K562 (cell line): ENCODE data around the gene KSR2. TPM values are rescaled to one million over a fixed set of nuclear protein-coding genes. Genes with fewer than 3 reads are reported as not detected.
A peak's percentile ranks its signal among the peaks of the same experiment; 100 is the strongest.

Source experiments
- ATAC-seq: fragments of 200-7000 bp; cut with Tn5 transposase; 3 replicates; pipeline ENCODE4 v1.9.1; 2020; ENCODE audit warnings: moderate library complexity
- BruUV-seq: library from RNA; stranded (reverse); fragments of 400-500 nt; replicated peaks from 2 replicates; lab custom pipeline; 2021; lab: Mats Ljungman, UMichigan
- CTCF ChIA-PET: fragments of 300-600 bp; formaldehyde crosslinking; extraction: SDS; loops from one replicate; lab custom pipeline; 2021; ENCODE audit warnings: low intra/inter-chr PET ratio; lab: Yijun Ruan, JAX
- POLR2A ChIA-PET: fragments of 300-600, 350-650 bp; sonication (Branson Sonifier 250); formaldehyde crosslinking; extraction: SDS; loops from one replicate; lab custom pipeline; 2021; ENCODE audit warnings: antibody characterized with exemption, inconsistent platforms; lab: Yijun Ruan, JAX
- DNase-seq, 4 experiments: peaks; one replicate each; pipeline versions ENCODE4 v3.0.0 to v3.0.0-alpha.2; 2011 to 2018; ENCODE audit warnings: low spot score in 3 of 4, mixed read lengths in 3 of 4; ENCODE audit errors: extremely low read depth in 1 of 4
- FAIRE-seq: peaks from 2 replicates; lab custom pipeline; 2011; peaks lifted over from hg19 to GRCh38; lab: Jason Lieb, UNC
- H2AFZ ChIP-seq: 2 replicates; pipeline ENCODE4 v1.6.0; 2011; ENCODE audit warnings: low read depth, low read length, control low read depth, inconsistent platforms
- H3K27ac ChIP-seq: fragments of 200-600 bp; 3 replicates; pipeline ENCODE4 v1.8.0; 2011; ENCODE audit warnings: low read depth, mild to moderate bottlenecking, control low read depth, inconsistent platforms, low read length, moderate library complexity, mixed read lengths; ENCODE audit errors: extremely low read depth
- H3K27me3 ChIP-seq, 2 experiments: fragments of 300-600 bp in 1 of 2; 2 replicates in 1 of 2; 3 replicates in 1 of 2; pipeline versions ENCODE4 v1.6.0 to v1.8.0; 2011; ENCODE audit warnings: inconsistent platforms in 2 of 2, low read length in 2 of 2, mild to moderate bottlenecking in 1 of 2, mixed read lengths in 1 of 2, moderate library complexity in 1 of 2; ENCODE audit not compliant: control insufficient read depth in 2 of 2, insufficient read depth in 2 of 2
- H3K36me3 ChIP-seq: fragments of 300-600 bp; 3 replicates; pipeline ENCODE4 v1.8.0; 2011; ENCODE audit warnings: mild to moderate bottlenecking, low read length, inconsistent platforms; ENCODE audit not compliant: control insufficient read depth, insufficient read depth
- H3K4me1 ChIP-seq, 2 experiments: fragments of 200-600 bp in 1 of 2; replicated peaks in 1 of 2; 2 replicates in 1 of 2; 3 replicates in 1 of 2; pipeline versions ENCODE4 v1.5.1 to v1.8.0; 2011; ENCODE audit warnings: inconsistent platforms in 2 of 2, low read length in 2 of 2, mild to moderate bottlenecking in 1 of 2, mixed read lengths in 1 of 2, moderate library complexity in 1 of 2; ENCODE audit not compliant: control insufficient read depth in 2 of 2, insufficient read depth in 2 of 2
- H3K4me2 ChIP-seq: 2 replicates; pipeline ENCODE4 v1.6.1; 2011; ENCODE audit warnings: low read length, control low read depth, inconsistent platforms, mixed read lengths; ENCODE audit not compliant: insufficient read depth
- H3K4me3 ChIP-seq: fragments of 200-600 bp; sonication (generic), shearing (Covaris generic); 2 replicates; pipeline ENCODE4 v1.5.1; 2016; ENCODE audit warnings: control low read depth, inconsistent platforms
- H3K79me2 ChIP-seq: fragments of 200-600 bp; 3 replicates; pipeline ENCODE4 v1.8.0; 2011; ENCODE audit warnings: low read length, inconsistent platforms; ENCODE audit not compliant: control insufficient read depth, insufficient read depth
- H3K9ac ChIP-seq, 2 experiments: 2 replicates each; pipeline versions ENCODE4 v1.6.0 to v1.6.1; 2011; ENCODE audit warnings: low read depth in 2 of 2, low read length in 2 of 2, control low read depth in 1 of 2, inconsistent platforms in 1 of 2, mild to moderate bottlenecking in 1 of 2, mixed read lengths in 1 of 2; ENCODE audit not compliant: insufficient read depth in 1 of 2
- H3K9me1 ChIP-seq: one replicate; pipeline ENCODE4 v1.6.0; 2011; ENCODE audit warnings: inconsistent platforms, mild to moderate bottlenecking, low read length, moderate library complexity; ENCODE audit not compliant: control insufficient read depth, insufficient read depth
- H3K9me3 ChIP-seq: replicated peaks from 2 replicates; pipeline ENCODE4 v1.5.1; 2011; ENCODE audit warnings: low read depth, low read length, inconsistent platforms; ENCODE audit not compliant: control insufficient read depth, insufficient read depth
- H4K20me1 ChIP-seq: replicated peaks from 2 replicates; pipeline ENCODE4 v1.6.1; 2011; ENCODE audit warnings: low read length, inconsistent platforms, mixed read lengths; ENCODE audit not compliant: control insufficient read depth, insufficient read depth
- KDM4B ChIP-seq, 2 experiments: fragments of 450-650 bp in 1 of 2; sonication (generic) in 1 of 2; IDR thresholded peaks; 2 replicates each; pipeline ENCODE4 v1.6.1; 2016 to 2017; ENCODE audit warnings: borderline replicate concordance in 2 of 2, antibody characterized with exemption in 1 of 2, low read depth in 1 of 2, mild to moderate bottlenecking in 1 of 2
- KLF16 ChIP-seq: IDR thresholded peaks from 2 replicates; pipeline ENCODE4 v1.6.1; 2016; ENCODE audit warnings: antibody characterized with exemption
- NKRF ChIP-seq: fragments of 450-650 bp; IDR thresholded peaks from 2 replicates; pipeline ENCODE4 v1.6.1; 2016; ENCODE audit warnings: borderline replicate concordance
- RAD21 ChIP-seq, 2 experiments: fragments of 250-450 bp in 1 of 2; fragments of 450-650 bp in 1 of 2; sonication (Bioruptor Pico) in 1 of 2; formaldehyde crosslinking in 1 of 2; IDR thresholded peaks in 1 of 2; conservative IDR thresholded peaks in 1 of 2; 2 replicates each; pipeline versions ENCODE4 v1.4.0 to v1.8.0; 2020 to 2022; ENCODE audit warnings: mild to moderate bottlenecking in 2 of 2, moderate library complexity in 1 of 2
- REST ChIP-seq, 2 experiments: fragments of 450-650 bp; formaldehyde crosslinking in 1 of 2; IDR thresholded peaks; 2 replicates each; pipeline versions ENCODE4 v1.4.0 to v1.6.1; 2014 to 2020; ENCODE audit warnings: mild to moderate bottlenecking in 2 of 2, borderline replicate concordance in 1 of 2, low read depth in 1 of 2
- RNF2 ChIP-seq: sonication (generic); IDR thresholded peaks from 2 replicates; pipeline ENCODE4 v1.6.1; 2016
- SMC3 ChIP-seq: conservative IDR thresholded peaks from 2 replicates; pipeline ENCODE4 v1.6.1; 2011; ENCODE audit warnings: low read depth, low read length, improper control_type of control experiment; ENCODE audit not compliant: insufficient read depth
- ZNF384 ChIP-seq: IDR thresholded peaks from 2 replicates; pipeline ENCODE4 v1.6.1; 2012; ENCODE audit warnings: low read depth, low read length, improper control_type of control experiment
- ZNF740 ChIP-seq, 3 experiments: fragments of 200-800 bp in 1 of 3; sonication (Bioruptor generic) in 1 of 3; sonication (generic) in 1 of 3; formaldehyde crosslinking in 1 of 3; IDR thresholded peaks; 2 replicates each; pipeline versions ENCODE4 v1.6.1 to v1.8.0; 2016 to 2022; ENCODE audit warnings: mild to moderate bottlenecking in 2 of 3, missing compliant biosample characterization in 2 of 3, missing genetic modification characterization in 2 of 3, missing genetic modification reagents in 1 of 3
- WGBS: fragments of 100-300 bp; shearing (Covaris generic); methylation state at CpG from one replicate; pipeline ENCODE4 v1.1.6; 2016; ENCODE audit warnings: low coverage, mixed read lengths; ENCODE audit not compliant: insufficient coverage; ENCODE audit errors: missing lambda C conversion rate; 5-methylcytosine and 5-hydroxymethylcytosine counted together
- in situ Hi-C: fragments of 300-500 bp; cut with MboI; formaldehyde crosslinking; loops from 4 replicates; pipeline ENCODE4 v1.15.0; 2018; ENCODE audit warnings: inconsistent platforms, mixed read lengths
- intact Hi-C: fragments of 100-400 bp; cut with micrococcal nuclease; formaldehyde crosslinking; loops from 2 replicates; pipeline ENCODE4 v1.14.2; 2022
- polyA plus RNA-seq, 8 experiments: library from polyadenylated mRNA; depleted of rRNA in 4 of 8; stranded (reverse) in 5 of 8; unstranded in 3 of 8; fragments of >200 nt; fragmentation: Nextera tagmentation in 2 of 8; fragmentation: Illumina TruSeq in 1 of 8; extraction: Ambion mirVana in 2 of 8; extraction: Trizol in 1 of 8; gene quantifications; 2 replicates each; pipeline versions ENCODE4 v1.2.1 to v1.2.3, GENCODE V29; 2011 to 2014; ENCODE audit warnings: inconsistent platforms in 1 of 8, missing spikeins in 1 of 8
- total RNA-seq, 7 experiments: library from RNA; depleted of rRNA in 6 of 7; stranded (reverse); fragments of >200 nt in 6 of 7; fragmentation: Illumina TruSeq in 2 of 7; extraction: Trizol in 2 of 7; gene quantifications; 2 replicates each; pipeline versions ENCODE4 v1.2.1 to v1.2.3, GENCODE V29; 2011 to 2021; ENCODE audit warnings: low replicate concordance in 1 of 7

Gene KSR2
- total and polyA plus RNA-seq, 9 of the 15 experiments (the other 6 are each of a cell fraction or from before 2014, with no cell fraction given), result not detected

DNA sequence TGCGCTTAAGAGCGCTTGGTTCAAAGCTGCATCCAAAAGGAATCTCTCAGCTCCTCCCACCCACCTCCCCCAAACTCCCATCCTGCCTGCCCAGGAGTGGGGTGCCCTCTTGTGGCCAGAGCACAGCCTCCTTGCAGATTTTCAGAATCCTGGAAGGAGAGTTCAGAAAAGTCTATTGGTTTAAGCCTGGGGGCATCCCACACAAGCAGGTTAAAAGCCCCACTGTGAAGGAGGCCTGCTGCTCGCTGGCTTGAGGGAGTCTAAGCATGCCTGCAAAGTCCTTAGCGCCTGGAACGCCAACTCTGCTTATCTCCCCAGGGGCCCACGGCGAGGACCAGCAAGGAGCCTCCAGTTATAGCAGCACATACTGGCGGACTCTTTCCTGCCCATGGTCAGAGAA is 297.1 kb downstream of the KSR2 start:
- BruUV-seq, result no TSS peak
- ChIA-PET POLR2A (no interaction called here), CTCF (interaction anchor here (1.0 kb wide), 1 partner anchor 305 kb away, joined by 3 read pairs; no protein-coding TSS in a partner anchor)
- FAIRE-seq, result peak; percentile 23
- no peak overlapping the region for H2AFZ ChIP-seq
- DNase-seq, result peak; percentile 55 to 79 (median 72)
- no peaks in the 10 kb centered on the region for H3K4me1 ChIP-seq
- no peaks in the 10 kb centered on the region for H4K20me1 ChIP-seq
- no peaks in the 10 kb centered on the region for H3K79me2 ChIP-seq
- intact Hi-C loops, result loop anchor here (2.0 kb wide), 1 partner anchor 305 kb away; no protein-coding TSS in a partner anchor
- no peaks in the 10 kb centered on the region for H3K36me3 ChIP-seq
- H3K27ac ChIP-seq, result no peak overlapping the region
- no peak overlapping the region for H3K9ac ChIP-seq
- H3K27me3 ChIP-seq, result peaks cover 0 to 5% of the 10 kb centered on the region in 2 experiments; a peak in 1 of 5 replicates
- peak; percentile 75 for ATAC-seq
- 3% methylated on average over 8 of the region's 8 CpGs for WGBS
- H3K9me3 ChIP-seq, result no peaks in the 10 kb centered on the region
- in situ Hi-C loops, result loop anchor here (10.0 kb wide), 1 partner anchor 437 kb away; no protein-coding TSS in a partner anchor
- H3K4me3 ChIP-seq, result no peak overlapping the region
- no peak overlapping the region for H3K4me2 ChIP-seq
- H3K9me1 ChIP-seq, result no peaks in the 10 kb centered on the region
- TF ChIP-seq KLF16 (0 out of 2 replicates have a peak, but pooled peaks have one; percentile 11), ZNF384 (no peak), NKRF (no peak), RAD21 (CRISPR knock-in tag; conservative IDR thresholded peaks at IDR 0.05 in 1 of 2, IDR thresholded peaks at IDR 0.05 in 1 of 2) (peak in 1 of 2 experiments; percentile 41; a peak in 2 of 4 replicates), SMC3 (peak; percentile 51; the same call in 1 of the 2 replicates), REST (IDR thresholded peaks at IDR 0.05; ENCODE audit: borderline replicate concordance) (peak; percentile 35; the same call in 1 of the 2 replicates), REST (CRISPR knock-in tag; IDR thresholded peaks at IDR 0.05; ENCODE audit: low read depth) (no peak), ZNF740 (CRISPR knock-in tag; IDR thresholded peaks at IDR 0.05) (no peak), ZNF740 (tag; IDR thresholded peaks at IDR 0.05) (peak in 1 of 2 experiments; percentile 41; a peak in 1 of 4 replicates), KDM4B (IDR thresholded peaks at IDR 0.05; ENCODE audit: borderline replicate concordance in 2 of 2, low read depth in 1 of 2) (no peak), RNF2 (no peak)
